ENCODE data around the gene ITGB5.

Gene ITGB5

DNA sequence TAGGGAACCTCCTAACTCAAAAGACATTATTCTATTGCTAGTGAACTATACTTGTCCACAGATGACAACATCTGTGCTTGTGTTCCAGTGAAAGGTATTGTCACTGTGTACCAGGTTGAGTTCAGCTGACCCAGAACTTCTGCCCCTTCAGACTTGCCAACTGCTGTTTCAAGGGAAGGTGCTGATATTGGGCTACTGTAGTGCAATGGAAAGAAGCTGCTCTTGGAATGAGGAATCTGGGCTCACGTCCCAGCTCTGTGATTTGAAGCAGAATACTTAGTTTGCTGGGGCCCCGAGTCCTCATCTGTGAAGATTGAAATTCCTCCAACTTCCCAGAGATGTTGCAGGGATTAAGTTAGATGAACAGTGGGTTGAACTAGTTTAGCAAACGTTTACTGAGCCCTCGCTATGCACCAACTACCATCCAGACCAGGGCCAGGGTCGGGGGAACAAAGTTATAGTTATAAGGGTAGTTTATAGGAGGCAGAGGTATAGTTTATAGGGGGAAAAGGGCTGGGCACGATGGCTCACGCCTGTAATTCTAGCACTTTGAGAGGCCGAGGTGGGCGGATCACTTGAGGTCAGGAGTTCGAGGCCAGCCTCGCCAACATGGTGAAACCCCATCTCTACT lies 172.8 kb downstream of the ITGB5 start:
- Histone ChIP-seq H3K27me3 (ENCODE audit: insufficient read depth, poor library complexity, severe bottlenecking) (peaks cover 4% of the 10 kb centered on the region), H3K4me3 (ENCODE audit: severe bottlenecking) (no peak overlapping the region), H3K27ac (ENCODE audit: poor library complexity, severe bottlenecking) (no peak overlapping the region), H3K36me3 (ENCODE audit: low read depth) (no peaks in the 10 kb centered on the region), H3K4me1 (ENCODE audit: insufficient read depth, poor library complexity, severe bottlenecking) (no peaks in the 10 kb centered on the region), H3K9me3 (ENCODE audit: severe bottlenecking) (no peaks in the 10 kb centered on the region)
- no peak for ATAC-seq (ENCODE audit: low read depth)
- TF ChIP-seq, protein P1, sequence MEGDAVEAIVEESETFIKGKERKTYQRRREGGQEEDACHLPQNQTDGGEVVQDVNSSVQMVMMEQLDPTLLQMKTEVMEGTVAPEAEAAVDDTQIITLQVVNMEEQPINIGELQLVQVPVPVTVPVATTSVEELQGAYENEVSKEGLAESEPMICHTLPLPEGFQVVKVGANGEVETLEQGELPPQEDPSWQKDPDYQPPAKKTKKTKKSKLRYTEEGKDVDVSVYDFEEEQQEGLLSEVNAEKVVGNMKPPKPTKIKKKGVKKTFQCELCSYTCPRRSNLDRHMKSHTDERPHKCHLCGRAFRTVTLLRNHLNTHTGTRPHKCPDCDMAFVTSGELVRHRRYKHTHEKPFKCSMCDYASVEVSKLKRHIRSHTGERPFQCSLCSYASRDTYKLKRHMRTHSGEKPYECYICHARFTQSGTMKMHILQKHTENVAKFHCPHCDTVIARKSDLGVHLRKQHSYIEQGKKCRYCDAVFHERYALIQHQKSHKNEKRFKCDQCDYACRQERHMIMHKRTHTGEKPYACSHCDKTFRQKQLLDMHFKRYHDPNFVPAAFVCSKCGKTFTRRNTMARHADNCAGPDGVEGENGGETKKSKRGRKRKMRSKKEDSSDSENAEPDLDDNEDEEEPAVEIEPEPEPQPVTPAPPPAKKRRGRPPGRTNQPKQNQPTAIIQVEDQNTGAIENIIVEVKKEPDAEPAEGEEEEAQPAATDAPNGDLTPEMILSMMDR (IDR thresholded peaks at IDR 0.05; ENCODE audit: poor library complexity, severe bottlenecking), result no peak
- no peak for DNase-seq (ENCODE audit: low spot score)
